ENCODE results near the gene KRTAP10-4. TPM values are rescaled to one million over a fixed set of nuclear protein-coding genes. Genes with fewer than 3 reads are reported as not detected.

Gene KRTAP10-4
- total RNA-seq, 2 experiments from 2014 or later: not detected

DNA sequence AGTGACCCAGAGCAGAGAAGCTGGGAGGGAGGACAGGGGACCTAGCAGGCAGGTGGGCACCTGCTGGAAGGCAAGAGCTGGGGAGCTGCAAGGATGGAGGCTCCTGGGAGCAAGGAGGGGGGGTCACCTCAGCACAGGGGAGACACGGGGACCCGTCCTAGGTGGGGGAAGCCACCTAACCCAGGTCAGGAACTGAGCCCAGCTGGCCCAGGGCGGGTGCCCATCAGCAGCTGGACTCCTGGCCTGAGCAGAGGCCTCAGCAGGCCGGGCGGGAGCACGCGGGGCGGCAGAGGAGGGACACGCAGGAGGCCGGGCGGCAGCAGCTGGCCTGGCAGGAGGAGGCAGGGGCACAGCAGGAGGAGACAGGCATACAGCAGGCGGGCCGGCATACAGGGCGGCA lies 34.5 kb upstream of the KRTAP10-4 start:
- H3K4me2 ChIP-seq (ENCODE audit: low read length): no peak overlapping the region
- no peak for DNase-seq (ENCODE audit: low spot score)
- BruUV-seq (replicated peaks): no TSS peak
- intact Hi-C loops (cut with micrococcal nuclease; ENCODE audit: unreplicated experiment): no loop called here
- POLR2A ChIA-PET: no interaction called here
- CTCF ChIA-PET (ENCODE audit: unreplicated experiment): no interaction called here
- no peak overlapping the region for H3K27ac ChIP-seq (ENCODE audit: low read depth, low read length, poor library complexity, severe bottlenecking)
- no peak overlapping the region for H3K4me3 ChIP-seq (ENCODE audit: low read depth, low read length, poor library complexity, severe bottlenecking)
- H2AFZ ChIP-seq (ENCODE audit: low read length): no peak overlapping the region
- no peaks in the 10 kb centered on the region for H4K20me1 ChIP-seq (ENCODE audit: insufficient read depth, low read length)
- no peaks in the 10 kb centered on the region for H3K4me1 ChIP-seq (ENCODE audit: insufficient read depth, low read length, poor library complexity, severe bottlenecking)
- no peaks in the 10 kb centered on the region for H3K9me2 ChIP-seq (ENCODE audit: insufficient read depth, low read length)
- H3K9me3 ChIP-seq (ENCODE audit: low read length): peaks cover 9% of the 10 kb centered on the region; the same call in 1 of the 2 replicates
- TF ChIP-seq EZH2phosphoT487 (IDR thresholded peaks at IDR 0.05; ENCODE audit: borderline replicate concordance, low read depth, low read length): no peak
- no peaks in the 10 kb centered on the region for H3K36me3 ChIP-seq (ENCODE audit: insufficient read depth, low read length)
- H3K79me2 ChIP-seq (ENCODE audit: insufficient read depth, low read depth, low read length): no peaks in the 10 kb centered on the region

DNA sequence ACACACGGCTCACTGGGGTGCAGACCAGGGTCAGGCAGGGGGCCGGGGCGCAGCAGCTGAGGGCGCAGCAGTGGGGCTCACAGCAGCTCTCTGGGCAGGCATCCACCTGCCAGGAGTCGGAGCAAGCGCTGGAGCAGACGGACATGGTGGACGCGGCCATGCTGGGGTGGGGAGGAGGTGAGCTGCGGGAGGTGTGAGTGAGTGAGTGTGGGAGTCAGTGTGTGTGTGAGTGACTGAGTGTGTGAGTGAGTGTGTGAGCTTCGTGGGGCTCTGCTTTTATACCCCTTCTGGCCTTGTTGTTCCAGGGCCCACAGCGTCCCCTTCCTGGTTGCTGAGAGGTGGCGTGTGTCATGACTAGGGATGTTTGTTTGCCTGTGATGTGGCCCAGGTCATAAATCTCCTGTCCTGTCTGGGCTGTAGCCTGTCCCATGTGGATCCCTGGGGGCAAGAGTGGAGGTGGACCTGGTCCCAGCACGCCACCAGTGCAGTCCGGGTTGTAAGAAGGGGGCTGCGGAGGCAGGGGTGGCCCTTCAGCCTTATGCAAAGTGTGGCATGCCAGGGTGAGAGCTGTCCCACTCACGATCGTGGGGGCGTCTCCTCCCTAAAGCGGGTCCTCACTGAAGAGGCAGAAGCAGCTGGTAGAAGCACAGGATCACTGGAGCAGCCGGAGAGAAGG lies 33.4 kb upstream of the KRTAP10-4 start, which contains the start of gene KRTAP10-1:
TSS of gene KRTAP10-1 (minus strand) at position 205 of the 676 bp plus-strand sequence. CDS start at position 160, 45 bp downstream.
- H3K36me3 ChIP-seq (ENCODE audit: insufficient read depth, low read length): no peaks in the 10 kb centered on the region
- H3K4me1 ChIP-seq (ENCODE audit: insufficient read depth, low read length, poor library complexity, severe bottlenecking): no peaks in the 10 kb centered on the region
- no peak within 1 kb of the TSS for H3K27ac ChIP-seq (ENCODE audit: low read depth, low read length, poor library complexity, severe bottlenecking)
- H3K9me2 ChIP-seq (ENCODE audit: insufficient read depth, low read length): no peaks in the 10 kb centered on the region
- POLR2A ChIA-PET: interaction anchor here (0.7 kb wide), 1 partner anchor 1241 kb away, joined by 3 read pairs; no protein-coding TSS in a partner anchor
- BruUV-seq (replicated peaks): no TSS peak
- intact Hi-C loops (cut with micrococcal nuclease; ENCODE audit: unreplicated experiment): no loop called here
- no peaks in the 10 kb centered on the region for H3K79me2 ChIP-seq (ENCODE audit: insufficient read depth, low read depth, low read length)
- CTCF ChIA-PET (ENCODE audit: unreplicated experiment): no interaction called here
- no peak for TF ChIP-seq EZH2phosphoT487 (IDR thresholded peaks at IDR 0.05; ENCODE audit: borderline replicate concordance, low read depth, low read length)
- TF ChIP-seq, protein P1, sequence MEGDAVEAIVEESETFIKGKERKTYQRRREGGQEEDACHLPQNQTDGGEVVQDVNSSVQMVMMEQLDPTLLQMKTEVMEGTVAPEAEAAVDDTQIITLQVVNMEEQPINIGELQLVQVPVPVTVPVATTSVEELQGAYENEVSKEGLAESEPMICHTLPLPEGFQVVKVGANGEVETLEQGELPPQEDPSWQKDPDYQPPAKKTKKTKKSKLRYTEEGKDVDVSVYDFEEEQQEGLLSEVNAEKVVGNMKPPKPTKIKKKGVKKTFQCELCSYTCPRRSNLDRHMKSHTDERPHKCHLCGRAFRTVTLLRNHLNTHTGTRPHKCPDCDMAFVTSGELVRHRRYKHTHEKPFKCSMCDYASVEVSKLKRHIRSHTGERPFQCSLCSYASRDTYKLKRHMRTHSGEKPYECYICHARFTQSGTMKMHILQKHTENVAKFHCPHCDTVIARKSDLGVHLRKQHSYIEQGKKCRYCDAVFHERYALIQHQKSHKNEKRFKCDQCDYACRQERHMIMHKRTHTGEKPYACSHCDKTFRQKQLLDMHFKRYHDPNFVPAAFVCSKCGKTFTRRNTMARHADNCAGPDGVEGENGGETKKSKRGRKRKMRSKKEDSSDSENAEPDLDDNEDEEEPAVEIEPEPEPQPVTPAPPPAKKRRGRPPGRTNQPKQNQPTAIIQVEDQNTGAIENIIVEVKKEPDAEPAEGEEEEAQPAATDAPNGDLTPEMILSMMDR (conservative IDR thresholded peaks at IDR 0.05; ENCODE audit: low read length): no peak
- H3K4me2 ChIP-seq (ENCODE audit: low read length): no peak within 1 kb of the TSS
- H3K9me3 ChIP-seq (ENCODE audit: low read length): peaks cover 9% of the 10 kb centered on the region; the same call in 1 of the 2 replicates
- H4K20me1 ChIP-seq (ENCODE audit: insufficient read depth, low read length): no peaks in the 10 kb centered on the region
- H3K4me3 ChIP-seq (ENCODE audit: low read depth, low read length, poor library complexity, severe bottlenecking): no peak within 1 kb of the TSS
- H2AFZ ChIP-seq (ENCODE audit: low read length): no peak within 1 kb of the TSS
- no peak for DNase-seq (ENCODE audit: low spot score)

DNA sequence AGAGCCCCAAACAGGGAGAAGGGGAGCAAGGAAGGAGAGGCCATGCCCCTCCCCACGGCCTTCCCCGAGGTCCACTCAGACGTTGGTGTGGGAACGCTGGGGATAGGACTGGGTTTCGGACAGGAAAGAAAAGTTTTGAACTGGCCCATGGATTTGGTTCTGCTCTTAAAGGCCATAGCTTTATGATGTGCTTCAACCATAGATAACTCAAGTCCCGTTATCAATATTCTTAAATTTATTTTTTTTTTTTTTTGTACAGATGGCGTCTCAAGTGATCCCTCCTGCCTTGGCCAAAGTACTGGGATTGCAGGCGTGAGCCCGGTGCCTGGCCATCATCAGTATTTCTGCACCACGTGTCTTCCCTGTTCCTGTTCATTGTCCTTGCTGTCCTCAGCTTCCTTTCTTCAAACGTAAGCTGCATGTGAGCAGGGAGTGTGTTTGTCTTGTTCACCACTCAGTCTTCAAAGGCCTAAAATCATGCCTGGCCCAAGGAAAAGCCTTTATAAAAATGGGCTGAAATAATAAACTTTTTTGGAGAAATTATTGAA lies 32.7 kb upstream of the KRTAP10-4 start:
- POLR2A ChIA-PET: interaction anchor here (0.7 kb wide), 1 partner anchor 1241 kb away, joined by 3 read pairs; no protein-coding TSS in a partner anchor
- TF ChIP-seq EZH2phosphoT487 (IDR thresholded peaks at IDR 0.05; ENCODE audit: borderline replicate concordance, low read depth, low read length): no peak
- TF ChIP-seq, protein P1 (conservative IDR thresholded peaks at IDR 0.05; ENCODE audit: low read length): no peak

More for the DNA sequence above, 32.7 kb upstream of the KRTAP10-4 start:
- H3K36me3 ChIP-seq (ENCODE audit: insufficient read depth, low read length): no peaks in the 10 kb centered on the region
- H3K9me3 ChIP-seq (ENCODE audit: low read length): peaks cover 9% of the 10 kb centered on the region; the same call in 1 of the 2 replicates
- no peaks in the 10 kb centered on the region for H3K4me1 ChIP-seq (ENCODE audit: insufficient read depth, low read length, poor library complexity, severe bottlenecking)
- no peaks in the 10 kb centered on the region for H3K9me2 ChIP-seq (ENCODE audit: insufficient read depth, low read length)
- no peak overlapping the region for H3K4me2 ChIP-seq (ENCODE audit: low read length)
- H4K20me1 ChIP-seq (ENCODE audit: insufficient read depth, low read length): no peaks in the 10 kb centered on the region
- no TSS peak for BruUV-seq (replicated peaks)
- intact Hi-C loops (cut with micrococcal nuclease; ENCODE audit: unreplicated experiment): no loop called here
- H3K4me3 ChIP-seq (ENCODE audit: low read depth, low read length, poor library complexity, severe bottlenecking): no peak overlapping the region
- no peak for DNase-seq (ENCODE audit: low spot score)
- H3K79me2 ChIP-seq (ENCODE audit: insufficient read depth, low read depth, low read length): no peaks in the 10 kb centered on the region
- CTCF ChIA-PET (ENCODE audit: unreplicated experiment): no interaction called here
- H2AFZ ChIP-seq (ENCODE audit: low read length): no peak overlapping the region
- no peak overlapping the region for H3K27ac ChIP-seq (ENCODE audit: low read depth, low read length, poor library complexity, severe bottlenecking)

Data from OCI-LY7 (cell line).